GM23338 (cell line): ENCODE data around the gene PDYN. TPM values are rescaled to one million over a fixed set of nuclear protein-coding genes. Genes with fewer than 3 reads are reported as not detected.

Experiments used
- CREB1 ChIP-seq: fragments of 250-450 bp; sonication (Bioruptor Pico); IDR thresholded peaks from 2 replicates; pipeline ENCODE4 v1.5.0; 2020; ENCODE audit warnings: low read depth, mild to moderate bottlenecking, moderate library complexity
- EZH2 ChIP-seq: fragments of 200-600 bp; sonication (generic); IDR thresholded peaks from one replicate; pipeline ENCODE4 v1.8.0; 2017; ENCODE audit warnings: antibody characterized with exemption, mild to moderate bottlenecking, low read depth; ENCODE audit not compliant: unreplicated experiment
- JUNB ChIP-seq: IDR thresholded peaks from one replicate; pipeline ENCODE4 v1.6.1; 2016; ENCODE audit warnings: antibody characterized with exemption; ENCODE audit not compliant: unreplicated experiment
- NANOG ChIP-seq: IDR thresholded peaks from 2 replicates; pipeline ENCODE4 v1.6.1; 2016; ENCODE audit warnings: antibody characterized with exemption, borderline replicate concordance
- REST ChIP-seq: IDR thresholded peaks from one replicate; pipeline ENCODE4 v1.6.1; 2018; ENCODE audit warnings: antibody characterized with exemption; ENCODE audit not compliant: unreplicated experiment
- STAT1 ChIP-seq: IDR thresholded peaks from one replicate; pipeline ENCODE4 v1.6.1; 2016; ENCODE audit warnings: antibody characterized with exemption; ENCODE audit not compliant: unreplicated experiment
- ZNF462 ChIP-seq: fragments of 250-450 bp; sonication (Bioruptor Pico); IDR thresholded peaks from 2 replicates; pipeline ENCODE4 v1.5.0; 2020; ENCODE audit warnings: mild to moderate bottlenecking, moderate library complexity
- polyA plus RNA-seq: library from polyadenylated mRNA; unstranded; fragments of >200 nt; fragmentation: Nextera tagmentation; extraction: Ambion mirVana; gene quantifications from 2 replicates; pipeline ENCODE4 v1.2.1, GENCODE V29; 2016
- total RNA-seq: library from RNA; depleted of rRNA; stranded (reverse); fragments of >200 nt; shearing (Covaris generic); gene quantifications from 2 replicates; pipeline ENCODE4 v1.2.3, GENCODE V29; 2014

PDYN gene
- total and polyA plus RNA-seq, 2 experiments from 2014 or later = 0.21 to 0.24 TPM

GRCh38 chr20:1932971-1933370 lies 60.9 kb downstream of the PDYN start (continued):
- no peak for TF ChIP-seq ZNF462 (CRISPR knock-in tag)
- no peak for TF ChIP-seq CREB1 (CRISPR knock-in tag)
- TF ChIP-seq JUNB = no peak
- no peak for TF ChIP-seq EZH2
- TF ChIP-seq NANOG = no peak
- no peak for TF ChIP-seq REST
- TF ChIP-seq STAT1 = no peak
